Prostate gland (tissue), 2 donors: ENCODE measurements around the gene SMG6. TPM values are rescaled to one million over a fixed set of nuclear protein-coding genes. Genes with fewer than 3 reads are reported as not detected.

ENCODE experiments used
- DNase-seq: peaks from one replicate; pipeline ENCODE4 v3.0.0-alpha.2; 2019; ENCODE audit warnings: low spot score
- H3K27ac ChIP-seq, 2 donors: fragments of 200-600 bp; sonication (generic); 2 replicates each; pipeline ENCODE4 v1.5.1; 2017 to 2019
- H3K27me3 ChIP-seq: fragments of 200-600 bp; sonication (generic); replicated peaks from 2 replicates; pipeline ENCODE4 v1.5.1; 2019; ENCODE audit not compliant: insufficient read depth
- H3K36me3 ChIP-seq, 2 donors: fragments of 200-600 bp; sonication (generic); 1 replicate in 1 of 2; 2 replicates in 1 of 2; pipeline versions ENCODE4 v1.5.1 to v1.8.1; 2017 to 2019
- H3K4me1 ChIP-seq: fragments of 200-600 bp; sonication (generic); replicated peaks from 2 replicates; pipeline ENCODE4 v1.5.1; 2019
- H3K4me3 ChIP-seq, 2 donors: fragments of 200-600 bp; sonication (generic); 2 replicates each; pipeline ENCODE4 v1.5.1; 2017 to 2019
- H3K9me3 ChIP-seq: fragments of 200-600 bp; sonication (generic); 2 replicates; pipeline ENCODE4 v1.5.1; 2017
- CTCF ChIP-seq, 4 experiments: fragments of 200-600 bp in 2 of 4; fragments of 450-650 bp in 2 of 4; sonication (generic) in 2 of 4; IDR thresholded peaks; 1 replicate in 3 of 4; 2 replicates in 1 of 4; pipeline ENCODE4 v1.5.1; 2016 to 2019; ENCODE audit warnings: antibody characterized with exemption in 4 of 4, mild to moderate bottlenecking in 2 of 4, moderate library complexity in 2 of 4
- POLR2A ChIP-seq: fragments of 450-650 bp; IDR thresholded peaks from one replicate; pipeline ENCODE4 v1.6.1; 2016; ENCODE audit warnings: antibody characterized with exemption, mild to moderate bottlenecking
- POLR2AphosphoS5 ChIP-seq: sonication (generic); formaldehyde crosslinking; IDR thresholded peaks from one replicate; pipeline ENCODE4 v1.6.1; 2017; ENCODE audit warnings: antibody characterized with exemption
- WGBS: methylation state at CpG from one replicate; pipeline ENCODE4 v1.1.5; 2018; 5-methylcytosine and 5-hydroxymethylcytosine counted together
- intact Hi-C: fragments of 100-400 bp; cut with DNase I; formaldehyde crosslinking; loops from one replicate; pipeline ENCODE4 v1.14.2; 2022
- total RNA-seq, 2 donors: library from RNA; depleted of rRNA; stranded (reverse); fragments of >200 nt; gene quantifications; one replicate each; pipeline ENCODE4 v1.1.0, GENCODE V29; 2016

SMG6 gene
- total RNA-seq, 2 donors from 2014 or later: 23.8 to 56.0 TPM

- TF ChIP-seq POLR2A: no peak
- TF ChIP-seq POLR2AphosphoS5: no peak
- TF ChIP-seq CTCF (IDR thresholded peaks at IDR 0.05): no peak
- Histone ChIP-seq H3K36me3 (no peaks in the 10 kb centered on the region), H3K27me3 (no peaks in the 10 kb centered on the region), H3K9me3 (no peaks in the 10 kb centered on the region), H3K27ac (peak overlapping the region; percentile 73 to 79), H3K4me1 (peaks cover 6% of the 10 kb centered on the region), H3K4me3 (no peak overlapping the region)
- intact Hi-C loops: no loop called here
- DNase-seq: no peak
- 81% methylated on average over 6 of the region's 6 CpGs for WGBS
Observed at GRCh38 chr17:2071024-2071385, 232.6 kb downstream of the SMG6 start.

DNA sequence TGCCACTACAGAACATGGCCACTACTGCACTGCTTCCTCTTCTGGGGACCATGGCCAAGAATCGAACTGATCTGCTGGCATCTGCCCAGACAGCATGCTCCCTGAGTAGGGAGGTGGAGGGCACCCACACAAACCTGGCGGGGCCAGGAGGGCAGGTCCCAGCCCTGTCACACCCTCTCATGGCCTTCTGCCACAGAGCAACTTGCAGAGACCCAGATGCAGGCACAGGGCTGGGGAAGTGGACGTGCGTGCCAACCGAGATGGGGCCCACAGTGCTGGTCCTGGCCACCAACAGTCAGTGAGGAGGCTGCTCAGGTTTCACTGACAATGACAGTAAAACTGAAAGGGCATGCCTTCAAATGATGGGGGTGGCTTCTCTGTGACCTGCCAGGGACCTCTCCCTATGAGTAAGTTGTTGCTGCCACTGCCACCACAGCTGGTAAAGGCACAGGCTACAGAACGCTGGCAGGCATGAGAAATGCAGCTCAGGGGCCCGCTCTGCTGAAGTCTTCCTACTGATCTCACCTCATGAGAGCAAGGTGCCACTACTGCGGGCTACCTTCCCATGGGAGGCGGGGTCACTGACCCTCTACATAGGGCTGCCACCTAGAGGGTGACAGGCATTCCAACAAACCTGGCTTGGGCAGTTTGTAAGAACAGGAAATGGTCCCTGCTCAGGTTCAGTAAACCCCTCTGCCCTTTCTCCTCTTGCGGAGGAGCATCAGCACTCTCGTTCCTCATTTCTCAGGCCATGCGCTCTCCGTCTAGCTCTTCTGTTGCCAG, 233.2 kb downstream of the SMG6 start:
- DNase-seq: no peak
- Histone ChIP-seq H3K4me3 (no peak overlapping the region), H3K4me1 (peaks cover 6% of the 10 kb centered on the region), H3K27ac (peak overlapping the region; percentile 73 to 79), H3K9me3 (no peaks in the 10 kb centered on the region), H3K36me3 (no peaks in the 10 kb centered on the region), H3K27me3 (no peaks in the 10 kb centered on the region)
- 57% methylated on average over 13 of the region's 13 CpGs for WGBS
- TF ChIP-seq POLR2AphosphoS5 (no peak), POLR2A (no peak), CTCF (IDR thresholded peaks at IDR 0.05) (no peak)
- intact Hi-C loops: no loop called here

- intact Hi-C loops: no loop called here
- DNase-seq: no peak
- H3K4me3 ChIP-seq: no peak overlapping the region
- H3K4me1 ChIP-seq: peaks cover 6% of the 10 kb centered on the region
- no peaks in the 10 kb centered on the region for H3K9me3 ChIP-seq
- no peaks in the 10 kb centered on the region for H3K36me3 ChIP-seq
- H3K27ac ChIP-seq: peak overlapping the region; percentile 56 to 75
- no peaks in the 10 kb centered on the region for H3K27me3 ChIP-seq
- WGBS: 55% methylated on average over 15 of the region's 15 CpGs
- TF ChIP-seq POLR2AphosphoS5: no peak
- no peak for TF ChIP-seq POLR2A
- no peak for TF ChIP-seq CTCF (IDR thresholded peaks at IDR 0.05)
Observed at GRCh38 chr17:2068519-2069051, 235.0 kb downstream of the SMG6 start.

DNA sequence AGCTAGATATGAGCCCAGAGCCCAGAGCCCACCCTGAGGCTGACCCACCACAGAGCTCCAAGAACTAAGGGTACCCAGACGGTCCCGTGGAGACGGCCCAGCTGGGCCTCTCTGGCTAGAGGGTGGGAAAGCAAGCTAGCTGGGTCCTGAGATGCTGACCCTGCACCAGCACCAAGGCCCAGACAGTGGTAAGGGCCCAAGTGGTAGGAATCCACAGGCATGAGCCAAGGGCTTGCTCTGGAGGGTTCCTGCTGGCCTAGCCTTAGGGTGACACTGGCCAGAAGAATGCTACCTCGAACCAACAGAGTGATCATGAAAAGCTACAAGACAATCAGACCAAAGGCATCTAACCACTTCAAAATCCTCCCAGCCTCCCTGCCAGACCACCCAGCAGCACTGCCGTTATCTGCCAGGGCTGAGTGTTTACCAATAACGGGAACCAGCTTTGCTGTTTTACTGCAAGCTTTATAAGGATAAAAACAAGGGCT, 235.5 kb downstream of the SMG6 start:
- no peak for TF ChIP-seq POLR2A
- no peak for TF ChIP-seq CTCF (IDR thresholded peaks at IDR 0.05)
- TF ChIP-seq POLR2AphosphoS5: no peak
- no peaks in the 10 kb centered on the region for H3K36me3 ChIP-seq
- H3K27ac ChIP-seq: peak overlapping the region; percentile 56 to 75
- WGBS: 37% methylated on average over 6 of the region's 6 CpGs
- H3K4me3 ChIP-seq: no peak overlapping the region
- no peaks in the 10 kb centered on the region for H3K27me3 ChIP-seq
- H3K4me1 ChIP-seq: peaks cover 6% of the 10 kb centered on the region
- no peaks in the 10 kb centered on the region for H3K9me3 ChIP-seq
- DNase-seq: no peak
- intact Hi-C loops: no loop called here

DNA sequence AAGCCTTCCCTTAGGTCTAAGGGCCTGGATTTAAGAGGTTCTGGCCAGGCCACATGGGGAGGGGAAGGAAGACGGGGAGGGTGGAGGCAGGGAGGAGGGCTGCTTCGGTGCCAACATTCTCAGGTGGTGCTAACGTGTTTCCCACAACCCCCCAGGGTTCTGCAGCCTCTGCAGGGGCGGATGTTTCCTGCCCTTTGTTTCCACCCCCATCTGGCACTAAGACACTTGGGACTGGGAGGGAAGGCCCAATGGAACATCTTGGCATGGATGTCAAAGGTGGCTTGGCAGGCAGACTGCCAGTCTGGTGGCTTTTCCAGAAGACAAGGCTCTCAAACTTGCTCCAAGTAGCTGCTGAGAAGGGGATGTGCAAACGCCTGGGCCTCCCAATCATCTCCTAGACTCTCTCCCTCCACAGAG, 236.0 kb downstream of the SMG6 start:
- no peaks in the 10 kb centered on the region for H3K36me3 ChIP-seq
- H3K9me3 ChIP-seq: no peaks in the 10 kb centered on the region
- peak; percentile 41 for TF ChIP-seq POLR2AphosphoS5
- TF ChIP-seq POLR2A: no peak
- intact Hi-C loops: no loop called here
- no peak for DNase-seq
- H3K27me3 ChIP-seq: no peaks in the 10 kb centered on the region
- peak overlapping the region; percentile 56 to 75 for H3K27ac ChIP-seq
- no peak overlapping the region for H3K4me3 ChIP-seq
- H3K4me1 ChIP-seq: peaks cover 6% of the 10 kb centered on the region
- 10% methylated on average over 5 of the region's 5 CpGs for WGBS
